Stimulated activated CD8-positive, alpha-beta memory T cell treated with anti-CD3 and anti-CD28 coated beads, Interleukin-7, amount 100 ng/mL, for 48 hours (primary cell): ENCODE measurements around the gene PPM1K.

ENCODE experiments used
- DNase-seq, 2 donors: peaks; one replicate each; pipeline ENCODE4 v3.0.0-alpha.2; 2020; ENCODE audit warnings: low read depth in 1 of 2; ENCODE audit errors: extremely low read depth in 1 of 2

The PPM1K gene

DNA sequence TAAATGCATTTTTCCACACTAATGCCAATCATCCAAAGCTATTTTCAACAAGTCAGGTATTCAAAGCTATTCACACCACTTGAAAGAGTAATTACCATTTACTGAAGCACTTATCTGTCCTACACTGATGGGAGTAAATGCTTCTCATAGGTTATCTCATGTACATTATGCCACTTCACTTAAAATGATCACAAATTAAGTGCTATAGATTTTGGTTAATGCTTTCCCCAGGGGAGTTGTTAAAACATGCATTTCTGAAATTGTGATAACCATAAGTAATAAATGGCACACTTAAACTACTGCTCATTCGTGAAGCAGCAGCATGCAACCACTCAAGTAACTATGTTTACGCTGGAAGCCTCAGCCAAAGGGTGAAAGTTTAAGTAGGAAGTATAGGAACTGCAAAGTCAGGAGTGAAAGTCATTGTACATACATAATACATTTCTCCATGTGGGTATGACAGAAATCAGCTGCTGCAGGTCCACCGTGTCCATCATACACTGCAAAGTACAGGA, 6.6 kb downstream of the PPM1K start:
- DNase-seq = no peak

DNA sequence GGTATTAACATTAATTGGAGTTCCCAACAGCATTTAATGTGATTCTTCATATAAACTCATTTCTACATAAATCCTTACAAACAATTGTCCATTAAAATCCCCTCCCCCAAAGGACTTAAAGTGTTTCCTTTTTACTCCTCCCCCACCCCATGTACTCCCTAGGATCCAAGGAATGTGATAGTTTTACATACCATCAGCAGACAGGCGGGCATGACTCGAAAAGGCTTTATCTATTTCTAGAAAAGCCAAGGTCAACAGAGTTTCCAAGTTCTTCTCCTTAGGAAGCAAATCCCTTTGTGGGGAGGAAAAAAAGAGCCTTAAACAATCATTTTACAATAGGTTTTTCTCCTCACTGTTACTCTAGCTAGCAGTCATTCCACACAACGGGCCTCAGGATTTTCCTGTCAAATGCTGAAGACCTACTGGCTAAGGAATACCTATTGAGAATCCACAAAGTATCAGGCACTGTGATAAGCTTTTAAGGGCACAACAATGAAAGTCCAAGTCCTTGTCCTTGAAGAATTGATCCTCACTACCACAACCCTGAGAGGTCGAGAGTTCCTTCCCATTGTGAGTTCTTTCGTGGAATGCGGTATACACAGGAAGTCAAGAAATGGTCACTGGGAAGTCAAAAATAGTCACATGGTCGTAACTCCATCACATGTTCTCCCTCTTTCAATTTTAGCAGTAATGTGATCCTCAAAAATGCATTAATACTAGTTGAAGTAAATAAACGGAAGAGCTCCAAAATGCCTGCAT, 7.2 kb downstream of the PPM1K start:
- DNase-seq = no peak

GRCh38 chr4:88275949-88276515, 8.3 kb downstream of the PPM1K start:
- DNase-seq = no peak

- DNase-seq = no peak
These were observed 8.8 kb downstream of the PPM1K start for GRCh38 chr4:88275516-88275915.

- DNase-seq = no peak
These were observed 15.4 kb downstream of the PPM1K start for GRCh38 chr4:88268913-88269312.

DNA sequence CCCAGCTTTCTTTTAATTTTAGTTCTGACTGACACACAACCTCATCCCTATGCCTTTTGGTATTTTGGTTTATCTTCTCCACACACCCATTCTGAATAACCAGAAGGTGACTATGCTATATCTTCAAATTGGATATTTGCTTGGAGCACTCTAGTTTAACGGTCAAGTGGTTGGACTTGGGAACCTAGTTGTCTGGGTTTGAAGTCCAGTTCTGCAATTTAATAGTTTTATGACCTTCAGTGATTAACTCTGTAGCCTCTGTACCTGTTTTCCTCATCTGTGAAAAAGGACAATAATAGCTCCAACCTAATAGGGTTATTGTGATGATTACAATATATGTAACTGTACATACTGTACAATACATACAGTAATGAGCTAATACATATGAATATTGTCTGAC, 20.0 kb downstream of the PPM1K start:
- no peak for DNase-seq

GRCh38 chr4:88257726-88258125, 26.6 kb downstream of the PPM1K start:
- no peak for DNase-seq

GRCh38 chr4:88255111-88255510, 29.2 kb downstream of the PPM1K start:
- no peak for DNase-seq

GRCh38 chr4:88251924-88252323, 32.4 kb downstream of the PPM1K start:
- DNase-seq = no peak

DNA sequence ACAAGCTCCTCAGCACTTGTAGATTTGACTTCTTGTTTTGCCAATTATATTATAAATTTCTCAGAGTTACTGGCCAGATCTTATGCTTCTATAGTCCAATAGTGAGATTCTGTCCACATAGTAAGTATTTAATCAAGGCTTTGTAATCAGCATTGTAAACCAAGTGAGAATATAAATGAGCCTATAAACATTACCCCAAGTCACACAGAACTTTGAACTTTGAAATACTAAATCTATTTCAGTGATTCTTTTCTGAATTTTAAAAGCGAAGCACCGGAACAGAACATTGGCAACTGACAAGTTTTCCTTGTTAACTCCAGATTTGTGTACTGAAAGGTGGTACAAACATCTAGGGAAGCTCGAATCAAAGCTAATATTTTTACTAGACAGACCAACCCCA, 37.2 kb downstream of the PPM1K start:
- no peak for DNase-seq

- DNase-seq = no peak
These were observed 37.8 kb downstream of the PPM1K start for GRCh38 chr4:88246600-88246999.

GRCh38 chr4:88244816-88245579, 39.4 kb downstream of the PPM1K start:
- peak in 1 of 2 donors; percentile 16 for DNase-seq

DNA sequence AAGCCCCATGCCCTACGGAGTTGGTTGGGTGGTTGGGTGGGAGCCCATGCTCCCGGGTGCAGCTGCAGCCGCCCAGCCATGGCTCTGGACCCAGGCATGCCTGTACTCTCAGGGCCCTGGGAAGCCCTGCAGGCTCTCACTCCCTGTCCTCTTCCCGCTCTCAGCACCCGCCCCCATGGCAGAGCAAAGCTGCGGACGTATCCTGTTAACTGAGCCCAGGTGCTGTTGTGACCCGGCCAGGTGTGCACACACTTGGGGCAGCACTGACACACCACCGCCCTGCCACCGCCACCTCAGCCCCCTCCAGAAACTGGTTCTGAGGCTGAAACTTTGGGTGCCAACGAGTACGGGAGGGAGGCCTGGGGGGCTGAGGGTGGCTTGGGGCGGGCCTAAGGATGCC, 40.3 kb downstream of the PPM1K start:
- no peak for DNase-seq

DNA sequence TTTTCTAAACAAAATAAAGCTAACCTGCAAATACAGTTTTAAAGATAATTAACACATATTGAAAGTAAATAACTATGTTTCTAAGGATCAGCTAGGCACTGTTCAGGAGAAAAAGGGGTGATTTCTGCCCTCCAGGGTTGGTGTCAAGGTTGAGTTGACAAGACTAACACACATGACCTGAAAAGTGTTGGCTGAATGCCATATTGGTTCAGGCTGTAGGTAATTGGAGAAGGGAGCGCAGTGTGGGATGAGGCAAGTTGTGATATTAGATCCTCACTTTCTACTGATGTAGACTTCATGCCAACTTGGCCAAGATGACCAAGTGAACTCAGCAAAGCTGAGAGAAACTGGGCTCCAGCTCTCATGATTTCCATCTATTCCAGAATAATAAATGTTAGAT, 42.2 kb downstream of the PPM1K start:
- DNase-seq = no peak

- no peak for DNase-seq
These were observed 44.1 kb downstream of the PPM1K start for GRCh38 chr4:88240297-88240714.

DNA sequence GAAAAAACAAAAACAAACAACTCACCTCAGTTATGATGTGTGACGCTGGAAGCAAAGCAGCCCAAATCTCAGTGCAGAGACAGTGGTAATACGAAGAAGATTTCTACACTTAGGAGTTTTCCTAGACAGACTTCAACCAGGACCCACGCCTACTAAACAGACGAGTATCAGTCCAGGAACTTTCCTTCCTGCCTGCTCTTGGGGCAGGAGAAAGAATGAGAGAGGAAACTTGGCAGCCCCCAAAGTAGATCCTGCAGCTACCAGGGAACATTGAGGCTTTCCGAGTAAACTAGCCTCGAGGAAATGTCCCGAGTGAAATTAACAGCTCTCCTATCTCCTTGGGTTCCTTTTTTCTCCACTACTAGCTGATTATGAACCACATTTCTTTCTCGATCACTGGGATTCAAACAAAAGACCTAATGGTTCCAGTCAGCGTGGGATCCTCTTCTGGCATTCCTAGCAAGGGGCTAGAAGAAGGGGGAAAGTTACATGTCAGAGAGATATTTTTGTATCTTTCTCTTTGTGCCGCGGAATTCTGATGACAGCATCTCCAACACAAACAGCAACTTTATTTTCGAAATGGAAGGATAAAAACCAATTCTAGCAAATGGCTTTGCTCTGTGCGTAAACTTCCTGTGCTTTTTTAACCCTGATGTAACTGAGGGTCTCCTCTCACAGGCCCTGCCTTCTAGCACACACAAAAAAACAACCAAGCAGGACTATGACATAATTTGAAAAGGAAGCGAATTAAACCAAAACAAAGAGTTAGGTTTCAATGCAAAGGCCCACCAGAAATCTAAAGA, 53.2 kb downstream of the PPM1K start:
- no peak for DNase-seq

DNA sequence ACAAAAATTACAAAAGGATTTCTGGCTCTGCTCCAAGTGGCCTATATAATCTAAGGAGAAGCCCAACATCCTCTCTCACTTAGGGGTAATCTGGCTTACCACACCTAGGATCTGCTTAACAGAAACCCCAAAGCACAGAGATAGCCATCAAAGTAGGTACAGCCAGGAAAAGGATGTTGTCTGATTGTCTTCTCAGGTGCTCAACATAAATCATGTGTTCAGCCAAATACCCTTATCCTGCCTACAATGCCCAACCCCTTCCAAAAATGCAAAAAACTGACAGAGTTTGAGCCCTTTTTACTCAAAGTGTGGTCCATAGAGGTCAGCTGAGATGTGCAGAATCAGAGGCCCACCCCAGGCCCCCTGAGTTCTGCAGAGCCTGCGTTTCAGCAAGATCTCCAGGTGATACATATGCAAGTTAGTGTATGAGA, 53.9 kb downstream of the PPM1K start:
- DNase-seq = no peak

- DNase-seq = no peak
These were observed 56.6 kb downstream of the PPM1K start for GRCh38 chr4:88227734-88228133.

- DNase-seq = no peak
These were observed 58.2 kb downstream of the PPM1K start for GRCh38 chr4:88226143-88226542.

- no peak for DNase-seq
These were observed 58.9 kb downstream of the PPM1K start for GRCh38 chr4:88225232-88226105.
